ENCODE data around the gene NEGR1.
A peak's percentile ranks its signal among the peaks of the same experiment; 100 is the strongest.

Gene NEGR1

GRCh38 chr1:71774705-71775104 is 507.6 kb downstream of the NEGR1 start:
- DNase-seq: no peak

DNA sequence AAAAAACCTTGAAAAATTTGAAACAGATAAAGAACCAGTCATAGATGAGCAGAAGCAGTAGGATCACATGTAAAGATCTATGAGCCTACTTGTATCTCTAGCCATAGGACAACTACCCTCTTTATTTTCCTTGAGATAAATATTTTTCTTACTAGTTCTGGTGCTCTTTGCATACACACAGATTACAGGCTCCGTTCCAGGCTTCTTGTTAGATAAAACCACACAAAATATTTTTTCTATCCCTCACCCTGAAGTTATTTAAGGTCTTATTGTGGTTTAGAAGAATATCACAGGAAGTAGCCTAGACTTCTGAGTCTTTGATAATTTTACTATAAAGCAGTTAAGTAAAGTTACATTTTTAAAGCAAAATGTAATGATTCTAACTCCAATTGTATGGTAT is 512.2 kb downstream of the NEGR1 start:
- no peak for DNase-seq

GRCh38 chr1:71766748-71767147 is 515.6 kb downstream of the NEGR1 start:
- DNase-seq: peak; percentile 21 to 42 (median 34)

DNA sequence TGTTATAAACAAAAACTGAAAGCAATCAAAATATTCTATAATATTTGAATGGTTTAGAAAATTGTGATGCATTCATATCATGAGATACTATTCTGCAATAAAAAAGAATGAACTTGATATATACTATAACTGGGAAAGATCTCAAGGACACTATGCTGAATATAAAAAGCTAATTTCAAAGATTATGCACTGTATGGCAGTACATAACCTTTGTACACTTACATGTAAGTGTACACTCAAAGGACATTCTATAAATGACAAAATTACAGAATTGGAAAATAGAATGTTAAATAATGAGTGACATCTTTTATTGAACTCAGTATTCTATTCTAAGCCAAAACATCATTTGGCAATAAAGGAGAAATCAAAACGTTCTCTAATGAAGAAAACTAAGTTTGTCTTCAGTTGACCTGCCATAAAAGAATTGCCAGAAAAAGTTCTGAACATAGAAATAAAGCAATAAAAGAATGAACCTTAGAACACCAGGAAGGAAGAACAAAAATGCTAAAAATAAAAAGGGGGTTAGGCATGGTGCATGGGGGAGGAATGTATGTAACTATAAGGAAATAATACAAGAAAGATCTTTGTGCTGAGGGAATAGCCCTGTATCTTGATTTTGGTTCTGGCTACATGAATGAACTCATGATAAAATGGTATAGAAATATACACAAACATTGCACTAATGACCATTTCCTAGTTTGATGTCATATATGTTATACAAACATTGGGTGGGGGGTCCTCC is 519.7 kb downstream of the NEGR1 start:
- no peak for DNase-seq

DNA sequence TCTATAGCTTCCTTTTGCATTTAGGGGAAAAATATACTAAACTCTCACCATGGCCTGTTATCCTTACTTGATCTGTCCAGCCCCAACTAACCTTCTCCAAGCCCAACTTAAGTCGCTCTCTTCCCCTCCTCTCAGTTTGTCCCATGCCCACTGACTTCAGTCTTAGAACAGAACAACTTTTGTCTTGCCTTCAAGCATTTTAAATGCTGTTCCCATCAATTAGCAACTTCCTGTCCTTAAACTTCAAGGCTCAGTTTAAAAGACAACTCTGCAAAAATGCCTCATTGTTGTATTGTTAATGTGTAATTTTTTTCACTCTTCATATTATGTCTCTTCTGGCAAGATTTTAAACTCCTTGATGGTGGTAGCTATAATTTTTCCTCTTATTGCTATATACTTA is 526.9 kb downstream of the NEGR1 start:
- DNase-seq: no peak

- no peak for DNase-seq
Observed at GRCh38 chr1:71753746-71754145, 528.6 kb downstream of the NEGR1 start.

GRCh38 chr1:71745326-71745725 is 537.0 kb downstream of the NEGR1 start:
- no peak for DNase-seq

GRCh38 chr1:71743862-71744261 is 538.5 kb downstream of the NEGR1 start:
- DNase-seq: no peak

- no peak for DNase-seq
Observed at GRCh38 chr1:71738910-71739309, 543.4 kb downstream of the NEGR1 start.

DNA sequence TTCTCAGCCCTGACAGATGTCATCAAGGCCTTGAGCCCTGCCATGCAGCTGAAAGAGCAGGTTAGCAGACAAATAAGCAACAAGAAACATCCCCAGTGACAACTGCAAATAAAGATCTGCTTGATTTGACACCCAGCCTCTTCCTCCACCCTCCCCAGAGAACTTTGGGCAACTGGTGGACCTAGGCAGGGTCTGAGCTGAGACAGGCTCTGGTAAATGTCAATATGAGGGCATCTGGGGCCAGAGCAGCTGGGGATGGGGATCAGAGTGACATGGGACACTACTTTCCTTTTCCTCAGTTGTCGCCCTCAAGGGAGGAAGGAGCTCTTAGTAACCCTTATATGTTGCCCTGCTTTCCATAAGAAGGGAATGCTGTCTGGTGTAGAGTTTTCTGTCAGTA is 544.1 kb downstream of the NEGR1 start:
- no peak for DNase-seq

DNA sequence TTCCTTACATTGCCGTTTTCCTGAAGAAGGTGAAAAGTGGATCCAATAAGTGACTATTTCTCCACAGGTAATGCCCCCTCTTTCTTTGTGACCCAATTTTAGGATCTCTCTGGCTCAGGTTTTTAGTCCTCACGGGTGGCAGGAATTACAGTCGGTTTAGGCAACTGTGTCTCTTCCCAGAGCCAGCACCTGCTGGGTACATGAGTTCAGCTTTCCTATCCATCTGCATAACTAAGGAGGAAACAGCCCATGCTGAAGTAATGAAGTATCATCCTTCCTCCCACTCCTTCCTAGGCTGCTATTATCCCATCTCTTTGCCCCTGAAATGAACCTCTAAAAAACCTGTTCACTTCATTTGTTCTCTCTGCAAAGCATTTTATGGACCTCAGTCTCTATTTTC is 544.6 kb downstream of the NEGR1 start:
- DNase-seq: no peak

DNA sequence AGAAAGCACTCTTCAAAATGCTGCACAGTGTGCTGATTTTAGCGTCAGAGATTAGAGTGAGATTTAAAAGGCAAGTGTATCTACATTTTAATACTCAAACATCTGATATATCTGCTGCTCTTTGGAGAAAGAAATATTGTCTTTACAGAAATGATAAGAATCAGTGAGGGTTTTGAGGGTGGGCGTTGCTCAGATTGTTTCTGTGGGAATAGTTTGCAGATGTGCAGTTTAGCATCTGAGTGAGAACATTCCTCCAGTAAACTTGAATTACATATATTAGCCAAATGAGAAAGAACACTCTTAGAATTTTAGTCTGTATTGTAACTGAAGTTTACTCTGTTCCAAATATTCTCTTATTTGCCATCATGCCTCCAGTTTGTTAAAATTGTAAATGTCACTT is 549.2 kb downstream of the NEGR1 start:
- DNase-seq: no peak

DNA sequence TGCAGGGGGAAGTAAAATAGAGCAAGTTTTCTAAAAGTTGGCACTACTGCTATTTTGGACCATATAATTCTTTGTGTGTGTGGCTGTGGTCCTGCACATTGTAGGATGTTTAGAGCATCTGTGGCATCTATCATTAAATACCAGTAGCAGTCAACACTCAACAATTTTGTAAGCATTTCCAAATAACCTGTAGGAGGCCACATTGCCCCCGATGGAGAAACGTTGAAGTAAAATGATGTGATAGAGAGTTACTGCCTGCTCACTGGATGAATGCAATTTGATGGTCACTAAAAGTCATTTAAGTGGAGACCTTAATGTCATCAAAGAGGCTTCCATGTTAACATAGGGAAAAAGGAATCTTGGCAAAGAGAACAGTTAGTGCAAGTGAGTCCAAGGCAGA is 560.8 kb downstream of the NEGR1 start:
- DNase-seq: no peak

DNA sequence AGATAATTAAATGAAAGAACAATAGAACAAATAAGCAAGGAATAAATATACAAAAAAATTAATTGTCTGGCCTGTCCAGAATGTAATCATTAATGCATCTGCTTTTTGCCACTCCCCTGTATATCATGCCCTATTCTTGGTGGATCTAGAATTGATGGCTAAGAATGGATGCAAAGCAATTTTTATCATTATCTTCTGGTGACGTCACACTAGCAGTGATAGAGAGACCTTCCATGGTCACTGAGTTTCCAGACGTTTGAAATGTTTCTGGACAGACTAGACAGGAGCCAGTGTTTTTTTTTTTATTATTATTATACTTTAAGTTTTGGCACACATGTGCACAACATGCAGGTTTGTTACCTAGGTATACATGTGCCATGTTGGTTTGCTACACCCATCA is 563.0 kb downstream of the NEGR1 start:
- no peak for DNase-seq

GRCh38 chr1:71717186-71717585 is 565.2 kb downstream of the NEGR1 start:
- no peak for DNase-seq

DNA sequence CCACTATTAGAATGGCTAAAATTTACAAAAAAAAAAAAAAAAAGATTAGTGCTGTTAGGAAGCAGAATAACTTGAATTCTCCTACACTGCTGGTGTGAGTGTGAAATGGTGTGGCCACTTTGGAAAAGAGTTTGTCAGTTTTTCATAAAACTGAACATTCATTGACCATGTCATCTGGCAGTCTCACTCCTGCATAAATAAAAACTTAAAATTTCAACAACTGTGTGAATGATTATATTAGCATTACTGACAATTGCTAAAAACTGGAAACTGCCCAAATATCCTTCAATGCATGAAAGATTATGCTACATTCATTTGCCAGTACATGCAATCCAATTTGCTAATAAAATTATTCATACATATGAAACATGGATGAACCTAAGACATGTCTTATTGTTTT is 570.9 kb downstream of the NEGR1 start:
- no peak for DNase-seq

- no peak for DNase-seq
Observed at GRCh38 chr1:71706029-71706671, 576.2 kb downstream of the NEGR1 start.

DNA sequence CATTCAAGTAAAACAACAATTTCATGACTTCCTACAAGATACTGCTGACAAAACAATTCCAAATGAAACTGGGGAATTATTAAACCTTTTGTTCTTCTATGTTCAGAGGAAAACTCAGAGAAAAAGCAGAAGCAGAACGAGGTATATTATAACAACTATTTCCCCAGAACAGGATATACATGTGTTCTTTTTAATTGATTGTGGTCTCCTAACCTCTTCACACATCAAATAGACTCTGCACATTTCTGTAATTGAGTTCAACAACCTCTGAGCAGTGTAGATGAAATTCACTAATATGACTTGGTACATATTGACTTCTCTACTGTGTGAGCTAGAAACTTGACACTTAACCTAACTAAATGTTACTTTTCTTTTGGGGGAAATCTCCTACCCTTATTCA is 584.2 kb downstream of the NEGR1 start:
- no peak for DNase-seq

GRCh38 chr1:71695821-71696220 is 586.5 kb downstream of the NEGR1 start:
- no peak for DNase-seq

DNA sequence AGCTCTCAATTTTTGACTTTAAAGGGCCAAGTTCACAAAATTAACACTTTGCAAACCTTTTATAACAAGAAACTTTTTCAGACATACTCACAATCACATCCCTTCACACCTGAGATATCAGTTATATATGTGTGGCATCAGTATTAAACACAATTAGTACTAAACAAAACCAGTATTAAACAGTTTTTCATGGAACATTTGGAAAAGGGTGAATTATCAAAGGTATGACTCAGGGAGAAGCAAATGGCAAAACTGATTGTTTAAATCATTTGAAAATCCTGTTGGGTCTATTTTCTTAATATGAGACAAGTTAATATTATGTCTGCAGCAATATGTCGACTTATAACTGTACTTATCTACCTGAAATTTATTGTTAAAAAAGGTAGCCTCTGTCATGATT is 587.3 kb downstream of the NEGR1 start:
- DNase-seq: no peak

GRCh38 chr1:71693581-71693980 is 588.8 kb downstream of the NEGR1 start:
- no peak for DNase-seq

GRCh38 chr1:71689635-71690034 is 592.7 kb downstream of the NEGR1 start:
- DNase-seq: no peak

GRCh38 chr1:71687376-71687775 is 595.0 kb downstream of the NEGR1 start:
- no peak for DNase-seq

GRCh38 chr1:71676979-71677925 is 605.1 kb downstream of the NEGR1 start:
- DNase-seq: no peak
